Caco-2 (cell line): ENCODE results near the gene NOTUM. TPM values are rescaled to one million over a fixed set of nuclear protein-coding genes. Genes with fewer than 3 reads are reported as not detected.
A peak's percentile ranks its signal among the peaks of the same experiment; 100 is the strongest.

Experiments
- BruUV-seq: library from RNA; stranded (reverse); fragments of 400-500 nt; replicated peaks from 2 replicates; lab custom pipeline; 2021; lab: Mats Ljungman, UMichigan
- CTCF ChIA-PET: fragments of 300-600 bp; sonication (Branson Sonifier 250); formaldehyde crosslinking; loops from one replicate; lab custom pipeline; 2022; ENCODE audit warnings: antibody characterized with exemption; lab: Charles Lee
- POLR2A ChIA-PET: fragments of 300-600 bp; sonication (Branson Sonifier 250); formaldehyde crosslinking; loops from one replicate; lab custom pipeline; 2022; ENCODE audit warnings: antibody characterized with exemption; lab: Charles Lee
- DNase-seq, 2 experiments: peaks; one replicate each; pipeline versions ENCODE4 v3.0.0 to v3.0.0-alpha.2; 2020 to 2022
- H3K27me3 ChIP-seq: replicated peaks from 2 replicates; pipeline ENCODE4 v1.6.0; 2011; ENCODE audit warnings: low read length; ENCODE audit not compliant: control insufficient read depth, insufficient read depth
- H3K36me3 ChIP-seq: 2 replicates; pipeline ENCODE4 v1.5.1; 2011; ENCODE audit warnings: low read length; ENCODE audit not compliant: control insufficient read depth, insufficient read depth
- H3K4me1 ChIP-seq: fragments of 250-450 bp; sonication (Bioruptor Pico); 2 replicates; pipeline ENCODE4 v1.5.1; 2020; ENCODE audit warnings: mild to moderate bottlenecking
- H3K4me3 ChIP-seq: 2 replicates; pipeline ENCODE4 v1.5.1; 2011; ENCODE audit warnings: low read depth, mild to moderate bottlenecking, control low read depth, low read length
- H3K9me3 ChIP-seq: fragments of 250-450 bp; sonication (Bioruptor Pico); 2 replicates; pipeline ENCODE4 v1.5.1; 2020; ENCODE audit warnings: mild to moderate bottlenecking, moderate library complexity
- H3K27ac Mint-ChIP-seq: one replicate; pipeline ENCODE4 v1.8.0; 2022; ENCODE audit warnings: mixed read lengths; ENCODE audit not compliant: unreplicated experiment
- H3K27me3 Mint-ChIP-seq: one replicate; pipeline ENCODE4 v1.8.0; 2022; ENCODE audit warnings: mixed read lengths; ENCODE audit not compliant: insufficient read depth, unreplicated experiment
- H3K36me3 Mint-ChIP-seq: one replicate; pipeline ENCODE4 v1.8.0; 2022; ENCODE audit warnings: mild to moderate bottlenecking, mixed read lengths; ENCODE audit not compliant: insufficient read depth, unreplicated experiment
- H3K4me1 Mint-ChIP-seq: one replicate; pipeline ENCODE4 v1.8.0; 2022; ENCODE audit warnings: low read depth, mixed read lengths; ENCODE audit not compliant: unreplicated experiment
- H3K4me3 Mint-ChIP-seq: one replicate; pipeline ENCODE4 v1.8.0; 2022; ENCODE audit warnings: mild to moderate bottlenecking, moderate library complexity, mixed read lengths; ENCODE audit not compliant: unreplicated experiment
- H3K9me3 Mint-ChIP-seq: one replicate; pipeline ENCODE4 v1.8.0; 2022; ENCODE audit warnings: mixed read lengths; ENCODE audit not compliant: unreplicated experiment
- intact Hi-C: fragments of 100-400 bp; cut with micrococcal nuclease; formaldehyde crosslinking; loops from one replicate; pipeline ENCODE4 v1.10.0; 2022; ENCODE audit not compliant: unreplicated experiment
- total RNA-seq: library from RNA; stranded (reverse); gene quantifications from 2 replicates; pipeline ENCODE4 v1.2.3, GENCODE V29; 2022
- TF ChIP-seq, protein P1 (sequence below), 2 experiments: fragments of 200-600 bp in 1 of 2; IDR thresholded peaks; 1 replicate in 1 of 2; 2 replicates in 1 of 2; pipeline versions ENCODE4 v1.5.1 to v1.8.0; 2011 to 2022; ENCODE audit warnings: antibody characterized with exemption in 1 of 2, control low read depth in 1 of 2, inconsistent platforms in 1 of 2, low read depth in 1 of 2, low read length in 1 of 2, mild to moderate bottlenecking in 1 of 2, moderate library complexity in 1 of 2; ENCODE audit not compliant: insufficient read depth in 1 of 2, severe bottlenecking in 1 of 2, unreplicated experiment in 1 of 2

The NOTUM gene
- total RNA-seq, 1 experiment from 2014 or later: 11.1 TPM

DNA sequence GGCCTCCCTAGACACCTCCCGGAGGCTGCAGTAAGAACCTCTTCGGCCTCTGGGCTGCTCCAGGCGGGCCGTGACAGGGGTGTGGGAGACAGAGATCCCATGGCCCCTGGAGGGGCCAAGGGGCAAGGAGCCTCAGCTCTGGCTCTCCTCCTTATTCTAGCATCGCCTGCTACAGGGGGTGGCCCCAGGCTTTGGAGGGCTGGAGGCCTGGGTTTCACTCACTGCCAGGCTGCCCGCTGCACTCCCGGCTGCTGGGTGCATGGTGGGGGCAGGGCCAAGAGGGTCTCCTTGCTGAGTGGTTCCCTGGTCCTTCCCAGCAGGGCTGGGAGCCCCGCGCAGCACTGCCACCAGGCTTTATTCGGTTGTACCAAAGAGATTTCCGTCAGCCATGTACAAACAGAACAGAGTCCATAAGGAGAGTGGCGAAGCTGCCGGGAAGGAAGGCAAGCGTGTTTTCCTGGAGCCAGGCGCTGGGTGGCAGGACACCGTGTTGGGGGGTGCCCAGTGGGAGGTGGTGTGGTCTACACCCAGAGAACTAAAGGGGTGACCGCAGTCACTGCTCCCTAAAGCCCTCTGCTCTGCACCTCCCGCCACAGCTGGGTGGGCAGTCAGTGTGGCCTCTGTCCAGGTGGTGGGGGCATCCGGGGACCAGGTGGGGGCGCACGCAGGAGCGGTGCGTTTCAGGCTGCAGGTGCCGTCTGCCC, 56.9 kb downstream of the NOTUM start:
- no peak overlapping the region for H3K4me3 ChIP-seq
- H3K9me3 ChIP-seq: no peaks in the 10 kb centered on the region
- H3K36me3 ChIP-seq: peaks cover 9% of the 10 kb centered on the region; the same call in 1 of the 2 replicates
- intact Hi-C loops: no loop called here
- DNase-seq: no peak
- H3K36me3 Mint-ChIP-seq: peaks cover 88% of the 10 kb centered on the region
- ChIA-PET CTCF (interaction anchor here (0.5 kb wide), 1 partner anchor 24 kb away, joined by 5 read pairs; the partner anchor contains the start of gene MAFG), POLR2A (no interaction called here)
- no peaks in the 10 kb centered on the region for H3K9me3 Mint-ChIP-seq
- no peaks in the 10 kb centered on the region for H3K27me3 Mint-ChIP-seq
- no TSS peak for BruUV-seq
- H3K4me1 Mint-ChIP-seq: peaks cover 7% of the 10 kb centered on the region
- H3K4me1 ChIP-seq: no peaks in the 10 kb centered on the region; the same call in 1 of the 2 replicates
- no peak overlapping the region for H3K27ac Mint-ChIP-seq
- H3K27me3 ChIP-seq: no peaks in the 10 kb centered on the region
- no peak overlapping the region for H3K4me3 Mint-ChIP-seq
- TF ChIP-seq, protein P1, sequence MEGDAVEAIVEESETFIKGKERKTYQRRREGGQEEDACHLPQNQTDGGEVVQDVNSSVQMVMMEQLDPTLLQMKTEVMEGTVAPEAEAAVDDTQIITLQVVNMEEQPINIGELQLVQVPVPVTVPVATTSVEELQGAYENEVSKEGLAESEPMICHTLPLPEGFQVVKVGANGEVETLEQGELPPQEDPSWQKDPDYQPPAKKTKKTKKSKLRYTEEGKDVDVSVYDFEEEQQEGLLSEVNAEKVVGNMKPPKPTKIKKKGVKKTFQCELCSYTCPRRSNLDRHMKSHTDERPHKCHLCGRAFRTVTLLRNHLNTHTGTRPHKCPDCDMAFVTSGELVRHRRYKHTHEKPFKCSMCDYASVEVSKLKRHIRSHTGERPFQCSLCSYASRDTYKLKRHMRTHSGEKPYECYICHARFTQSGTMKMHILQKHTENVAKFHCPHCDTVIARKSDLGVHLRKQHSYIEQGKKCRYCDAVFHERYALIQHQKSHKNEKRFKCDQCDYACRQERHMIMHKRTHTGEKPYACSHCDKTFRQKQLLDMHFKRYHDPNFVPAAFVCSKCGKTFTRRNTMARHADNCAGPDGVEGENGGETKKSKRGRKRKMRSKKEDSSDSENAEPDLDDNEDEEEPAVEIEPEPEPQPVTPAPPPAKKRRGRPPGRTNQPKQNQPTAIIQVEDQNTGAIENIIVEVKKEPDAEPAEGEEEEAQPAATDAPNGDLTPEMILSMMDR (IDR thresholded peaks at IDR 0.05; ENCODE audit: insufficient read depth in 1 of 2, low read depth in 1 of 2, low read length in 1 of 2, severe bottlenecking in 1 of 2, unreplicated experiment in 1 of 2): no peak

DNA sequence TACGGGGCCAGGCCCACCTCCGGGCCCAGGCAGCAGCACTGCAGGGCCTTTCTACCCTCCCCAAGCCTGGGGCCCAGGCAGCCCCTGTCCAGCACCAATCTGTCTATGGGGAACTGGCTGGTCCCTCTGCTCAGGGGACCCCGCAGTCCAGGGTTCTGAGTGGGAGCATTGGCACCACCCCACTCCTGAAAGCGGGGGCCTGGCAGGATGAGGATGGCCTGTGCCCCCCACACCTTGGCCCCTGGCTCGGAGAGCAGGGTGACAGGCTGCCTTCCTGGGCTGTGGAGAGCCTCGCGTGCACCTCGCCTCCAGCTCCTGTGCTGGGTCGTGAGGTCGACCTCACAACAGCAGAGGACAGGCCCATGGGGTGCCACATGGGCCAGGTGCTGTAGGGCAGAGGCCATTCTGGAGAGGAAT, 57.6 kb downstream of the NOTUM start:
- BruUV-seq: no TSS peak
- H3K27ac Mint-ChIP-seq: no peak overlapping the region
- H3K4me3 ChIP-seq: no peak overlapping the region
- TF ChIP-seq, protein P1 (IDR thresholded peaks at IDR 0.05; ENCODE audit: insufficient read depth in 1 of 2, low read depth in 1 of 2, low read length in 1 of 2, severe bottlenecking in 1 of 2, unreplicated experiment in 1 of 2): no peak
- peaks cover 9% of the 10 kb centered on the region; the same call in 1 of the 2 replicates for H3K36me3 ChIP-seq
- H3K9me3 ChIP-seq: no peaks in the 10 kb centered on the region
- no peaks in the 10 kb centered on the region for H3K27me3 Mint-ChIP-seq
- peaks cover 89% of the 10 kb centered on the region for H3K36me3 Mint-ChIP-seq
- no peaks in the 10 kb centered on the region; the same call in 1 of the 2 replicates for H3K4me1 ChIP-seq
- H3K27me3 ChIP-seq: no peaks in the 10 kb centered on the region
- intact Hi-C loops: no loop called here
- peaks cover 7% of the 10 kb centered on the region for H3K4me1 Mint-ChIP-seq
- no peak overlapping the region for H3K4me3 Mint-ChIP-seq
- CTCF ChIA-PET: no interaction called here
- POLR2A ChIA-PET: interaction anchor here (0.6 kb wide), 1 partner anchor 12 kb away, joined by 4 read pairs; the partner anchor contains the start of genes ALYREF and ANAPC11
- H3K9me3 Mint-ChIP-seq: no peaks in the 10 kb centered on the region
- DNase-seq: no peak

DNA sequence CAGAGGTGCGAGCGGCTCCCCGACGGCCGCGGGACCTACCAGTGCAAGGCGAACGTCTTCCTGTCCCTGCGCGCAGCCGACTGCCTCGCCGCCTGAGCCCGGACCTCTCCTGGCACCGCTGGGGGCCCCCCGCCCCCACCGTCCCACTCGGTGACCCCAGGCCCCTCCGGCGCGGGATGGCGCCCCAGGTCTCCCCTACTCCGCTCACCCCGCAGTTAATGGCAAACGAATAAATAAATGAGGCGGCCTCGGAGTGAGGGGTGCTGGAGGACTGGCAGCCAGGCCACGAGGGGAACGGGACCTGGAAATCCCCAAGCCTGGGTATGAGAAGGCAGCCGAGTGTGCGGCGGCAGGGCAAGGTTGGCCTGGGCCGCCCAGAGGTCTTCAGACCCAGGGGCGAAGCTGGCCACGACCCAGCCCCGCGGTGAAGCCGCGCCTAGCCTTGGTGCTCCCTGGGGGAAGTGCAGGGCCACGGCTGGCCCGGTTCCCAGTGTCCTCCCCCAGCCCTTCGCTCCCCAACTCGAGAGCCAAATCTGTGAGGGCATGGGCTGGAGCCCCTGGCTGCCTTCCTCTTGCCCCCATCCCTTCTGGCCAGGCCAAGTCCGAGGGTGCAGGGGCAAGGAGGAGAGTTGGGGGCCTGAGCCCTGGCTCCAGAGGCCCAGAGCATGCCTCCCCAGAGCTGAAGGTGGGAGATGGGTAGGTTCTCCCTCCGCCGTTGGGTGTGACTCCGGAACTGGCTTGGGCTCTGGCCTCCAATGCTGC, 58.2 kb downstream of the NOTUM start:
- Mint-ChIP-seq H3K4me1 (peaks cover 7% of the 10 kb centered on the region), H3K27me3 (no peaks in the 10 kb centered on the region), H3K27ac (no peak overlapping the region), H3K4me3 (peak overlapping the region; percentile 37), H3K9me3 (no peaks in the 10 kb centered on the region), H3K36me3 (peaks cover 89% of the 10 kb centered on the region)
- Histone ChIP-seq H3K27me3 (no peaks in the 10 kb centered on the region), H3K4me1 (peaks cover 4% of the 10 kb centered on the region; the same call in 1 of the 2 replicates), H3K36me3 (peaks cover 7% of the 10 kb centered on the region; the same call in 1 of the 2 replicates), H3K9me3 (no peaks in the 10 kb centered on the region), H3K4me3 (no peak overlapping the region)
- no TSS peak for BruUV-seq
- DNase-seq: peak in 1 of 2 experiments; percentile 23
- POLR2A ChIA-PET: interaction anchor here (0.6 kb wide), 1 partner anchor 11 kb away, joined by 4 read pairs; the partner anchor contains the start of genes ALYREF and ANAPC11
- CTCF ChIA-PET: no interaction called here
- TF ChIP-seq, protein P1 (IDR thresholded peaks at IDR 0.05; ENCODE audit: insufficient read depth in 1 of 2, low read depth in 1 of 2, low read length in 1 of 2, severe bottlenecking in 1 of 2, unreplicated experiment in 1 of 2): no peak
- intact Hi-C loops: no loop called here
